Smooth muscle cell (in vitro differentiated cells): Measurements from ENCODE around the gene PGAP6. TPM values are rescaled to one million over a fixed set of nuclear protein-coding genes. Genes with fewer than 3 reads are reported as not detected.

ENCODE experiments used
- DNase-seq: peaks from one replicate; lab custom pipeline; 2025; ENCODE audit not compliant: unreplicated experiment; lab: John Stamatoyannopoulos, UW
- H2AFZ ChIP-seq: fragments of 200-600 bp; sonication (generic); 2 replicates; pipeline ENCODE4 v1.6.0; 2016; ENCODE audit warnings: antibody characterized with exemption, low read depth, mild to moderate bottlenecking
- H3F3A ChIP-seq: fragments of 200-600 bp; sonication (generic); 2 replicates; pipeline ENCODE4 v1.6.0; 2017; ENCODE audit warnings: antibody characterized with exemption, low read depth
- H3K27ac ChIP-seq: fragments of 200-600 bp; sonication (generic); 2 replicates; pipeline ENCODE4 v1.5.1; 2016; ENCODE audit warnings: low read depth, mild to moderate bottlenecking
- H3K27me3 ChIP-seq: fragments of 200-600 bp; sonication (generic); 2 replicates; pipeline ENCODE4 v1.6.1; 2016; ENCODE audit warnings: low read depth, mild to moderate bottlenecking
- H3K36me3 ChIP-seq: fragments of 200-600 bp; sonication (generic); 2 replicates; pipeline ENCODE4 v1.5.1; 2016; ENCODE audit warnings: low read depth
- H3K4me1 ChIP-seq: fragments of 200-600 bp; sonication (generic); 2 replicates; pipeline ENCODE4 v1.5.1; 2016; ENCODE audit warnings: low read depth
- H3K4me2 ChIP-seq: fragments of 200-600 bp; sonication (generic); 2 replicates; pipeline ENCODE4 v1.6.0; 2016; ENCODE audit warnings: mild to moderate bottlenecking
- H3K4me3 ChIP-seq: fragments of 200-600 bp; sonication (generic); 2 replicates; pipeline ENCODE4 v1.5.1; 2016; ENCODE audit warnings: mild to moderate bottlenecking
- H3K79me2 ChIP-seq: fragments of 200-600 bp; sonication (generic); 2 replicates; pipeline ENCODE4 v1.6.0; 2016; ENCODE audit warnings: low read depth, mild to moderate bottlenecking
- H3K9ac ChIP-seq: fragments of 200-600 bp; sonication (generic); 2 replicates; pipeline ENCODE4 v1.6.0; 2016; ENCODE audit warnings: low read depth
- H3K9me3 ChIP-seq: fragments of 200-600 bp; sonication (generic); replicated peaks from 2 replicates; pipeline ENCODE4 v1.5.1; 2016; ENCODE audit warnings: low read depth
- H4K20me1 ChIP-seq: fragments of 200-600 bp; sonication (generic); 2 replicates; pipeline ENCODE4 v1.6.0; 2016; ENCODE audit warnings: low read depth
- CTCF ChIP-seq: fragments of 200-600 bp; sonication (generic); IDR thresholded peaks from 2 replicates; pipeline ENCODE4 v1.5.1; 2017; ENCODE audit warnings: borderline replicate concordance, mild to moderate bottlenecking, antibody characterized with exemption; ENCODE audit not compliant: insufficient read depth, poor library complexity, severe bottlenecking
- WGBS: methylation state at CpG from one replicate; pipeline ENCODE4 v1.1.7; 2016; ENCODE audit warnings: low lambda C conversion rate; 5-methylcytosine and 5-hydroxymethylcytosine counted together
- polyA plus RNA-seq: library from polyadenylated mRNA; unstranded; fragments of >200 nt; fragmentation: Nextera tagmentation; extraction: Ambion mirVana; gene quantifications from 2 replicates; pipeline ENCODE4 v1.2.1, GENCODE V29; 2016
- total RNA-seq: library from RNA; depleted of rRNA; stranded (reverse); fragments of >200 nt; gene quantifications from 2 replicates; pipeline ENCODE4 v1.2.3, GENCODE V29; 2014

Gene PGAP6
- total and polyA plus RNA-seq, 2 experiments from 2014 or later, result 57.1 to 80.0 TPM

GRCh38 chr16:321532-321931, 60.2 kb downstream of the PGAP6 start:
- Histone ChIP-seq H3K27me3 (no peaks in the 10 kb centered on the region), H2AFZ (no peak overlapping the region), H3K27ac (no peak overlapping the region), H3F3A (no peaks in the 10 kb centered on the region), H3K4me1 (no peaks in the 10 kb centered on the region), H3K9ac (no peak overlapping the region), H3K4me3 (no peak overlapping the region), H3K36me3 (no peaks in the 10 kb centered on the region), H3K4me2 (no peak overlapping the region), H3K79me2 (peaks cover 62% of the 10 kb centered on the region), H4K20me1 (peaks cover 97% of the 10 kb centered on the region), H3K9me3 (no peaks in the 10 kb centered on the region)
- WGBS, result 73% methylated on average over 9 of the region's 9 CpGs
- no peak for DNase-seq
- TF ChIP-seq CTCF, result no peak

Other genes starting within 250 kb of the PGAP6 start
- 4.6 and 15.5 TPM in 2 replicates for gene NPRL3, start 243.3 kb downstream of the PGAP6 start, total RNA-seq
- 26.1 and 28.3 TPM in 2 replicates for gene NPRL3, start 243.3 kb downstream of the PGAP6 start, polyA plus RNA-seq
- gene HBZ, start 229.3 kb downstream of the PGAP6 start, total RNA-seq, result not detected in 2 replicates
- gene HBZ, start 229.3 kb downstream of the PGAP6 start, polyA plus RNA-seq, result not detected in 2 replicates
- not detected in 2 replicates for gene HBM, start 216.0 kb downstream of the PGAP6 start, total RNA-seq
- 0.40 TPM in 1 of 2 replicates, not detected in the other for gene HBM, start 216.0 kb downstream of the PGAP6 start, polyA plus RNA-seq
- gene HBA2, start 209.1 kb downstream of the PGAP6 start, total RNA-seq, result not detected in 2 replicates
- gene HBA2, start 209.1 kb downstream of the PGAP6 start, polyA plus RNA-seq, result not detected in 2 replicates
- not detected in 2 replicates for gene HBA1, start 205.3 kb downstream of the PGAP6 start, total RNA-seq
- not detected in 2 replicates for gene HBA1, start 205.3 kb downstream of the PGAP6 start, polyA plus RNA-seq
- not detected in 2 replicates for gene HBQ1, start 201.5 kb downstream of the PGAP6 start, total RNA-seq
- not detected in 2 replicates for gene HBQ1, start 201.5 kb downstream of the PGAP6 start, polyA plus RNA-seq
- 63.3 and 70.6 TPM in 2 replicates for gene LUC7L, start 152.5 kb downstream of the PGAP6 start, total RNA-seq
- 56.2 and 70.2 TPM in 2 replicates for gene LUC7L, start 152.5 kb downstream of the PGAP6 start, polyA plus RNA-seq
- 37.3 and 83.7 TPM in 2 replicates for gene FAM234A, start 147.2 kb downstream of the PGAP6 start, total RNA-seq
- 87.3 and 93.9 TPM in 2 replicates for gene FAM234A, start 147.2 kb downstream of the PGAP6 start, polyA plus RNA-seq
- gene RGS11, start 106.0 kb downstream of the PGAP6 start, total RNA-seq, result 0.04 and 2.2 TPM in 2 replicates
- gene RGS11, start 106.0 kb downstream of the PGAP6 start, polyA plus RNA-seq, result 3.9 TPM in 2 replicates
- 0.58 and 0.63 TPM in 2 replicates for gene ARHGDIG, start 101.4 kb downstream of the PGAP6 start, total RNA-seq
- gene ARHGDIG, start 101.4 kb downstream of the PGAP6 start, polyA plus RNA-seq, result 2.9 and 4.7 TPM in 2 replicates
- 0.18 TPM in 1 of 2 replicates, not detected in the other for gene PDIA2, start 98.8 kb downstream of the PGAP6 start, total RNA-seq
- 0.43 and 0.86 TPM in 2 replicates for gene PDIA2, start 98.8 kb downstream of the PGAP6 start, polyA plus RNA-seq
- 12.7 and 13.0 TPM in 2 replicates for gene AXIN1, start 29.3 kb downstream of the PGAP6 start, total RNA-seq
- gene AXIN1, start 29.3 kb downstream of the PGAP6 start, polyA plus RNA-seq, result 15.0 and 15.2 TPM in 2 replicates
- 80.8 and 84.6 TPM in 2 replicates for gene MRPL28, start 11.4 kb downstream of the PGAP6 start, total RNA-seq
- gene MRPL28, start 11.4 kb downstream of the PGAP6 start, polyA plus RNA-seq, result 155 and 160 TPM in 2 replicates
- gene NME4, start 15.2 kb upstream of the PGAP6 start, total RNA-seq, result 189 and 218 TPM in 2 replicates
- gene NME4, start 15.2 kb upstream of the PGAP6 start, polyA plus RNA-seq, result 421 and 523 TPM in 2 replicates
- 7.3 and 18.2 TPM in 2 replicates for gene DECR2, start 19.9 kb upstream of the PGAP6 start, total RNA-seq
- 15.4 and 21.2 TPM in 2 replicates for gene DECR2, start 19.9 kb upstream of the PGAP6 start, polyA plus RNA-seq
- 9.0 and 19.5 TPM in 2 replicates for gene RAB11FIP3, start 43.7 kb upstream of the PGAP6 start, total RNA-seq
- gene RAB11FIP3, start 43.7 kb upstream of the PGAP6 start, polyA plus RNA-seq, result 20.4 and 25.7 TPM in 2 replicates
- 8.6 and 14.7 TPM in 2 replicates for gene CAPN15, start 145.7 kb upstream of the PGAP6 start, total RNA-seq
- 18.7 and 23.6 TPM in 2 replicates for gene CAPN15, start 145.7 kb upstream of the PGAP6 start, polyA plus RNA-seq
- gene PRR35, start 178.4 kb upstream of the PGAP6 start, total RNA-seq, result not detected in 2 replicates
- not detected in 2 replicates for gene PRR35, start 178.4 kb upstream of the PGAP6 start, polyA plus RNA-seq
- 0.18 and 0.63 TPM in 2 replicates for gene NHLRC4, start 185.0 kb upstream of the PGAP6 start, total RNA-seq
- 0.85 and 2.6 TPM in 2 replicates for gene NHLRC4, start 185.0 kb upstream of the PGAP6 start, polyA plus RNA-seq
- 21.0 and 30.1 TPM in 2 replicates for gene PIGQ, start 188.0 kb upstream of the PGAP6 start, total RNA-seq
- 45.7 and 51.0 TPM in 2 replicates for gene PIGQ, start 188.0 kb upstream of the PGAP6 start, polyA plus RNA-seq
- 14.7 and 21.2 TPM in 2 replicates for gene RAB40C, start 208.1 kb upstream of the PGAP6 start, total RNA-seq
- 27.0 and 28.3 TPM in 2 replicates for gene RAB40C, start 208.1 kb upstream of the PGAP6 start, polyA plus RNA-seq
- 1.5 TPM in 1 of 2 replicates, not detected in the other for gene WFIKKN1, start 249.0 kb upstream of the PGAP6 start, total RNA-seq
- 0.77 and 0.83 TPM in 2 replicates for gene WFIKKN1, start 249.0 kb upstream of the PGAP6 start, polyA plus RNA-seq